IMR-90 (cell line): ENCODE measurements around the gene ARHGAP45. TPM values are rescaled to one million over a fixed set of nuclear protein-coding genes. Genes with fewer than 3 reads are reported as not detected.

ENCODE experiments used
- ATAC-seq: fragments of 200-7000 bp; cut with Tn5 transposase; 2 replicates; pipeline ENCODE4 v1.9.1; 2020; ENCODE audit warnings: low read depth, mild to moderate bottlenecking, moderate library complexity
- BruUV-seq: library from RNA; stranded (reverse); fragments of 400-500 nt; replicated peaks from 2 replicates; lab custom pipeline; 2021; lab: Mats Ljungman, UMichigan
- CTCF ChIA-PET: fragments of 300-600 bp; formaldehyde crosslinking; extraction: SDS; loops from one replicate; lab custom pipeline; 2021; ENCODE audit warnings: antibody characterized with exemption; lab: Yijun Ruan, JAX
- POLR2A ChIA-PET: fragments of 300-600 bp; sonication (Branson Sonifier 250); formaldehyde crosslinking; loops from one replicate; lab custom pipeline; 2022; ENCODE audit warnings: antibody characterized with exemption; ENCODE audit not compliant: unreplicated experiment; lab: Charles Lee
- DNase-seq: peaks from one replicate; pipeline ENCODE4 v3.0.0; 2013
- H2AFZ ChIP-seq: replicated peaks from 2 replicates; pipeline ENCODE3; 2013; ENCODE audit warnings: low read length, mild to moderate bottlenecking; ENCODE audit not compliant: poor library complexity
- H2AK5ac ChIP-seq: 2 replicates; pipeline ENCODE4 v1.6.1; 2013; ENCODE audit warnings: low read depth, low read length, inconsistent platforms
- H2AK9ac ChIP-seq: replicated peaks from 2 replicates; pipeline ENCODE3; 2013; ENCODE audit warnings: mild to moderate bottlenecking, low read depth, low read length, moderate library complexity; ENCODE audit not compliant: poor library complexity
- H2BK120ac ChIP-seq: 2 replicates; pipeline ENCODE4 v1.6.1; 2013; ENCODE audit warnings: low read depth, low read length, inconsistent platforms
- H2BK15ac ChIP-seq: 3 replicates; pipeline ENCODE4 v1.6.1; 2013; ENCODE audit warnings: low read depth, low read length, inconsistent platforms
- H2BK20ac ChIP-seq: 2 replicates; pipeline ENCODE4 v1.6.1; 2013; ENCODE audit warnings: low read depth, mild to moderate bottlenecking, inconsistent platforms, low read length, moderate library complexity
- H2BK5ac ChIP-seq: 2 replicates; pipeline ENCODE4 v1.6.1; 2013; ENCODE audit warnings: mild to moderate bottlenecking, low read depth, low read length, inconsistent platforms; ENCODE audit not compliant: poor library complexity, severe bottlenecking
- H3K14ac ChIP-seq: replicated peaks from 2 replicates; pipeline ENCODE4 v1.6.1; 2013; ENCODE audit warnings: low read depth, low read length, inconsistent platforms
- H3K18ac ChIP-seq: 2 replicates; pipeline ENCODE4 v1.6.1; 2013; ENCODE audit warnings: low read depth, low read length, control low read depth
- H3K23ac ChIP-seq: 2 replicates; pipeline ENCODE4 v1.6.1; 2013; ENCODE audit warnings: low read depth, low read length, inconsistent platforms
- H3K27ac ChIP-seq: 2 replicates; pipeline ENCODE4 v1.5.1; 2013; ENCODE audit warnings: mild to moderate bottlenecking, control low read depth, low read length; ENCODE audit not compliant: insufficient read depth
- H3K27me3 ChIP-seq: 2 replicates; pipeline ENCODE4 v1.6.1; 2013; ENCODE audit warnings: low read length; ENCODE audit not compliant: control insufficient read depth, insufficient read depth
- H3K36me3 ChIP-seq: 2 replicates; pipeline ENCODE4 v1.6.1; 2013; ENCODE audit warnings: low read length, mixed read lengths; ENCODE audit not compliant: control insufficient read depth, insufficient read depth
- H3K4ac ChIP-seq: 2 replicates; pipeline ENCODE4 v1.6.1; 2013; ENCODE audit warnings: low read depth, low read length, inconsistent platforms
- H3K4me1 ChIP-seq: 2 replicates; pipeline ENCODE4 v1.6.1; 2013; ENCODE audit warnings: low read length, mixed read lengths; ENCODE audit not compliant: control insufficient read depth, insufficient read depth
- H3K4me2 ChIP-seq: 2 replicates; pipeline ENCODE4 v1.6.1; 2013; ENCODE audit warnings: low read depth, mild to moderate bottlenecking, control low read depth, low read length, moderate library complexity
- H3K4me3 ChIP-seq: 2 replicates; pipeline ENCODE4 v1.5.1; 2013; ENCODE audit warnings: low read depth, mild to moderate bottlenecking, control low read depth, low read length, moderate library complexity; ENCODE audit not compliant: insufficient read depth
- H3K56ac ChIP-seq: 2 replicates; pipeline ENCODE4 v1.6.1; 2013; ENCODE audit warnings: low read length, inconsistent platforms; ENCODE audit not compliant: insufficient read depth; ENCODE audit errors: extremely low read depth
- H3K79me1 ChIP-seq, 2 experiments: 2 replicates each; pipeline ENCODE4 v1.6.1; 2013; ENCODE audit warnings: low read length in 2 of 2, inconsistent platforms in 1 of 2, low read depth in 1 of 2
- H3K9ac ChIP-seq: 2 replicates; pipeline ENCODE4 v1.6.1; 2013; ENCODE audit warnings: low read depth, low read length, control low read depth
- H3K9me1 ChIP-seq: 2 replicates; pipeline ENCODE4 v1.6.1; 2013; ENCODE audit warnings: low read length, inconsistent platforms; ENCODE audit not compliant: insufficient read depth
- H3K9me3 ChIP-seq: 2 replicates; pipeline ENCODE4 v1.6.1; 2013; ENCODE audit warnings: low read length; ENCODE audit not compliant: control insufficient read depth, insufficient read depth
- H4K20me1 ChIP-seq: 2 replicates; pipeline ENCODE4 v1.6.1; 2013; ENCODE audit warnings: low read length, inconsistent platforms; ENCODE audit not compliant: insufficient read depth
- H4K5ac ChIP-seq: 2 replicates; pipeline ENCODE4 v1.6.1; 2013; ENCODE audit warnings: mild to moderate bottlenecking, low read depth, low read length, control low read depth
- H4K8ac ChIP-seq, 2 experiments: 2 replicates each; pipeline ENCODE4 v1.6.1; 2013; ENCODE audit warnings: low read depth in 2 of 2, low read length in 2 of 2, control low read depth in 1 of 2, inconsistent platforms in 1 of 2
- H4K91ac ChIP-seq: 2 replicates; pipeline ENCODE4 v1.6.1; 2013; ENCODE audit warnings: low read depth, low read length, inconsistent platforms; ENCODE audit not compliant: insufficient read depth
- FOS ChIP-seq: fragments of 150-350 bp; IDR thresholded peaks from 2 replicates; pipeline ENCODE4 v1.6.1; 2016; ENCODE audit warnings: low read depth, low read length
- MXI1 ChIP-seq: IDR thresholded peaks from 2 replicates; pipeline ENCODE4 v1.6.1; 2012; ENCODE audit warnings: low read depth, mild to moderate bottlenecking, low read length, moderate library complexity, borderline replicate concordance
- POLR2A ChIP-seq: IDR thresholded peaks from 2 replicates; pipeline ENCODE4 v1.6.1; 2012; ENCODE audit warnings: mild to moderate bottlenecking, low read depth, low read length
- WGBS, 2 experiments: methylation state at CpG; one replicate each; pipeline versions ENCODE4 v1.1.5 to v1.1.7; 2013; ENCODE audit warnings: missing lambda C conversion rate in 2 of 2; ENCODE audit not compliant: insufficient read length in 1 of 2; ENCODE audit errors: extremely low coverage in 2 of 2; 5-methylcytosine and 5-hydroxymethylcytosine counted together
- dilution Hi-C: fragments of 300-500 bp; cut with HindIII; formaldehyde crosslinking; loops from one replicate; pipeline ENCODE4 v1.14.3; 2018; ENCODE audit warnings: low sequenced_read_pairs; ENCODE audit not compliant: unreplicated experiment
- in situ Hi-C: fragments of 300-500 bp; cut with MboI; formaldehyde crosslinking; loops from 3 replicates; pipeline ENCODE4 v1.14.3; 2019; ENCODE audit warnings: low sequenced_read_pairs, inconsistent platforms, mixed read lengths
- intact Hi-C: fragments of 100-400 bp; cut with micrococcal nuclease; formaldehyde crosslinking; loops from 2 replicates; pipeline ENCODE4 v1.10.0; 2022
- polyA plus RNA-seq, 3 experiments: library from polyadenylated mRNA; depleted of rRNA; stranded (reverse); fragments of >200 nt; gene quantifications; 2 replicates each; pipeline ENCODE4 v1.2.3, GENCODE V29; 2012; ENCODE audit warnings: low replicate concordance in 1 of 3
- total RNA-seq: library from RNA; depleted of rRNA; stranded (reverse); fragments of >200 nt; gene quantifications from 2 replicates; pipeline ENCODE4 v1.2.3, GENCODE V29; 2012

Gene ARHGAP45
- total and polyA plus RNA-seq, 2 of the 4 experiments (the other 2 are of a cell fraction): 1.3 to 1.7 TPM

DNA sequence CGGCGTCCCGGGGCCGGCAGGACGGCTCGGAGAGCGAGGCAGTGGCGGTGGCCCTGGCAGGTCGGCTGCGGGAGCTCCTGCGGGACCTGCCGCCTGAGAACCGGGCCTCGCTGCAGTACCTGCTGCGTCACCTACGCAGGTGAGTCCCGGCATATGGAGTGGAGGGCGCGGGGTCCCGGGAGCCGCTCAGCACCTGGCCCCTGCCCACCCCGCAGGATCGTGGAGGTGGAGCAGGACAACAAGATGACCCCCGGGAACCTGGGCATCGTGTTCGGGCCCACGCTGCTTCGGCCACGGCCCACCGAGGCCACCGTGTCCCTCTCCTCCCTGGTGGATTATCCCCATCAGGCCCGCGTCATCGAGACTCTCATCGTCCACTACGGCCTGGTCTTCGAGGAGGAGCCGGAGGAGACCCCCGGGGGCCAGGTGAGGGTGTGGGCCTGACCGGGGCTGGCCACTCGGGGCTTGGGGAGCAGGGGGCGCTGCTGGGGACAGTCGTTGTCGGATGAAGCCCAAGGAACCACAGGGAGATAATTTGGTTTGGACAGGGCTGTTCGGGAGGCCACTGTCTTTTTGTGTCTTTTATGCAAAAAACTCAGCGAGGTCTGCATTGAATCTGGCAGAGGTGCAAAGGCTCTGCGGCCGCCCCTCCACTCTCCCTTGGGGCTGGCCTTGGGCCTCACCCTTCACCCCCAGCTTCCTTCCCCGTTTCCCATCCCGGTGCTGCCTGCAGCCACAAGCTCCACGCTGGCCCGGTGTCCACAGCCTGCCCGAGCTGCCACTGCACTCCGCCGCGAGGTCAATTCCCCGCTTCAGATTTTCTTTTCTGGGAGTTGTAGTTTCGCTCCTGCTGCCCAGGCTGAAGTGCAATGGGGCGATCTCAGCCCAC, 16.2 kb downstream of the ARHGAP45 start:
- no peak overlapping the region for H3K56ac ChIP-seq

More for the DNA sequence above, 16.2 kb downstream of the ARHGAP45 start:
- Histone ChIP-seq H3K27me3 (no peaks in the 10 kb centered on the region), H3K79me1 (no peaks in the 10 kb centered on the region; a peak in 1 of 4 replicates), H3K18ac (no peak overlapping the region), H2BK20ac (no peak overlapping the region), H2AK9ac (peak overlapping the region; percentile 72), H3K4me1 (no peaks in the 10 kb centered on the region), H2BK15ac (no peak overlapping the region), H3K9me1 (no peaks in the 10 kb centered on the region), H4K5ac (no peak overlapping the region), H2BK5ac (no peak overlapping the region), H3K27ac (no peak overlapping the region), H4K91ac (no peak overlapping the region), H2BK120ac (no peak overlapping the region), H3K9me3 (no peaks in the 10 kb centered on the region), H4K8ac (no peak overlapping the region), H3K14ac (no peak overlapping the region), H2AFZ (peak overlapping the region; percentile 21), H4K20me1 (peaks cover 10% of the 10 kb centered on the region; the same call in 1 of the 2 replicates), H3K23ac (no peak overlapping the region), H2AK5ac (no peak overlapping the region), H3K4ac (no peak overlapping the region), H3K36me3 (peaks cover 12% of the 10 kb centered on the region), H3K4me2 (no peak overlapping the region), H3K4me3 (no peak overlapping the region), H3K9ac (no peak overlapping the region)
- POLR2A ChIA-PET: no interaction called here
- 89% methylated on average over 32 of the region's 59 CpGs; no CpG with 5 or more reads in 1 of the 2 experiments for WGBS, 2 experiments
- DNase-seq (no peak), ATAC-seq (no peak)
- intact Hi-C loops (no loop called here), in situ Hi-C loops (no loop called here), dilution Hi-C loops (no loop called here)
- TF ChIP-seq POLR2A: 0 out of 2 replicates have a peak, but pooled peaks have one; percentile 16
- TF ChIP-seq MXI1: no peak
- no peak for TF ChIP-seq FOS
- CTCF ChIA-PET: no interaction called here
- BruUV-seq: no TSS peak
